Upper lobe of left lung (tissue), 6 donors: ENCODE results near the gene EDN2. TPM values are rescaled to one million over a fixed set of nuclear protein-coding genes. Genes with fewer than 3 reads are reported as not detected.

ENCODE experiments used
- ATAC-seq, 2 donors: fragments of 200-7000 bp; cut with Tn5 transposase; one replicate each; pipeline ENCODE4 v1.9.1; 2022; ENCODE audit warnings: mild to moderate bottlenecking in 2 of 2, moderate library complexity in 2 of 2; ENCODE audit not compliant: low FRiP score in 2 of 2
- DNase-seq, 2 donors: peaks; one replicate each; pipeline ENCODE4 v3.0.0-alpha.2; 2019 to 2020
- H3K27ac ChIP-seq, 4 donors: fragments of 200-600 bp; sonication (generic); one replicate each; pipeline ENCODE4 v1.5.1; 2016 to 2019
- H3K27me3 ChIP-seq, 4 donors: fragments of 200-600 bp; sonication (generic); one replicate each; pipeline ENCODE4 v1.5.1; 2017 to 2019
- H3K36me3 ChIP-seq, 4 donors: fragments of 200-600 bp; sonication (generic); one replicate each; pipeline ENCODE4 v1.5.1; 2016 to 2019
- H3K4me1 ChIP-seq, 4 donors: fragments of 200-600 bp; sonication (generic); one replicate each; pipeline ENCODE4 v1.5.1; 2018 to 2019
- H3K4me3 ChIP-seq, 4 donors: fragments of 200-600 bp; sonication (generic); one replicate each; pipeline ENCODE4 v1.5.1; 2017 to 2019; ENCODE audit warnings: mild to moderate bottlenecking in 2 of 4, moderate library complexity in 1 of 4
- H3K9me3 ChIP-seq, 4 donors: fragments of 200-600 bp; sonication (generic); one replicate each; pipeline ENCODE4 v1.5.1; 2018 to 2019
- EP300 ChIP-seq, 4 donors: sonication (generic); formaldehyde crosslinking; IDR thresholded peaks; one replicate each; pipeline ENCODE4 v1.5.1; 2017; ENCODE audit warnings: antibody characterized with exemption in 4 of 4, control low read depth in 2 of 4
- POLR2A ChIP-seq, 4 donors: fragments of 450-650 bp; IDR thresholded peaks; one replicate each; pipeline ENCODE4 v1.5.1; 2016 to 2017; ENCODE audit warnings: antibody characterized with exemption in 4 of 4, mild to moderate bottlenecking in 2 of 4
- POLR2AphosphoS5 ChIP-seq, 2 donors: sonication (generic); formaldehyde crosslinking; IDR thresholded peaks; one replicate each; pipeline ENCODE4 v1.5.1; 2017; ENCODE audit warnings: antibody characterized with exemption in 2 of 2
- WGBS, 2 donors: methylation state at CpG; one replicate each; pipeline ENCODE4 v1.1.5; 2017 to 2018; 5-methylcytosine and 5-hydroxymethylcytosine counted together
- total RNA-seq, 6 donors: library from RNA; depleted of rRNA in 4 of 6; stranded (reverse); fragments of >200 nt in 4 of 6; gene quantifications; one replicate each; pipeline versions ENCODE4 v1.1.0 to v1.2.1, GENCODE V29; 2016 to 2021
- TF ChIP-seq, protein P1 (sequence below), 6 experiments: fragments of 450-650 bp in 4 of 6; fragments of 200-600 bp in 2 of 6; sonication (generic) in 2 of 6; IDR thresholded peaks; one replicate each; pipeline ENCODE4 v1.5.1; 2016 to 2019; ENCODE audit warnings: antibody characterized with exemption in 6 of 6
- donor health status: DM: no; HTN: no; CAD: no; lungs with moderate emphysema.
- donor health status: DM: no; HTN: yes; CAD: no; lungs with severe emphysema.

Gene EDN2
- total RNA-seq, 6 donors from 2014 or later, result 0.49 to 4.0 (median 0.77) TPM; not detected in 3

DNA sequence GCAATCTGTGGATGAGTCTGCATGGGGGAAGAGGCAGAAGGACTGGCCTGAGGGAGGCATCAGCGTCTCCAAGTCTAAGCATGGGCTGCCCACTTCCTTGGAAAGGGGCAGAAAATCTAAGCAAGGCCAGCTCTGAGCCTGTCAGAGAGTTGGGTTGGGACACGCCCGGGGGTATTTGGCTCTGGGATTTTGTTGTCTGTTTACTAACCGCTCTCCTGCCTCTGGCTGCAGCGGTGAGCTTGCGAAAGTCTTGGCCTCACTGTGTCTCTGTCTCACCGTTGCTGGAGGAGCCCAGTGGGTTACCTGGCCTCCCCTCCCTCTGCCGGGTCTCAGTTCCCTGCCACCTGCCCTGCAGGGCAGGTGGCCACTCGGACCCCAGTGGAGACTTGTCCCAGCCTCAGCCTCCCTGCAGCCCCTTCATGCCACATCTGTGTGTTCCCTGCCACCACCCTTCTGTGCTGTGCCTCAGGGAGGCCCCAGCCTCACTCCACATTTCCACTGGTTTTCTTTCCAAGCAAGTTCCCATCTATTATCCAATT is 33.7 kb downstream of the EDN2 start:
- TF ChIP-seq, protein P1, sequence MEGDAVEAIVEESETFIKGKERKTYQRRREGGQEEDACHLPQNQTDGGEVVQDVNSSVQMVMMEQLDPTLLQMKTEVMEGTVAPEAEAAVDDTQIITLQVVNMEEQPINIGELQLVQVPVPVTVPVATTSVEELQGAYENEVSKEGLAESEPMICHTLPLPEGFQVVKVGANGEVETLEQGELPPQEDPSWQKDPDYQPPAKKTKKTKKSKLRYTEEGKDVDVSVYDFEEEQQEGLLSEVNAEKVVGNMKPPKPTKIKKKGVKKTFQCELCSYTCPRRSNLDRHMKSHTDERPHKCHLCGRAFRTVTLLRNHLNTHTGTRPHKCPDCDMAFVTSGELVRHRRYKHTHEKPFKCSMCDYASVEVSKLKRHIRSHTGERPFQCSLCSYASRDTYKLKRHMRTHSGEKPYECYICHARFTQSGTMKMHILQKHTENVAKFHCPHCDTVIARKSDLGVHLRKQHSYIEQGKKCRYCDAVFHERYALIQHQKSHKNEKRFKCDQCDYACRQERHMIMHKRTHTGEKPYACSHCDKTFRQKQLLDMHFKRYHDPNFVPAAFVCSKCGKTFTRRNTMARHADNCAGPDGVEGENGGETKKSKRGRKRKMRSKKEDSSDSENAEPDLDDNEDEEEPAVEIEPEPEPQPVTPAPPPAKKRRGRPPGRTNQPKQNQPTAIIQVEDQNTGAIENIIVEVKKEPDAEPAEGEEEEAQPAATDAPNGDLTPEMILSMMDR (IDR thresholded peaks at IDR 0.05), result no peak
- no peak for TF ChIP-seq POLR2A (IDR thresholded peaks at IDR 0.05)

DNA sequence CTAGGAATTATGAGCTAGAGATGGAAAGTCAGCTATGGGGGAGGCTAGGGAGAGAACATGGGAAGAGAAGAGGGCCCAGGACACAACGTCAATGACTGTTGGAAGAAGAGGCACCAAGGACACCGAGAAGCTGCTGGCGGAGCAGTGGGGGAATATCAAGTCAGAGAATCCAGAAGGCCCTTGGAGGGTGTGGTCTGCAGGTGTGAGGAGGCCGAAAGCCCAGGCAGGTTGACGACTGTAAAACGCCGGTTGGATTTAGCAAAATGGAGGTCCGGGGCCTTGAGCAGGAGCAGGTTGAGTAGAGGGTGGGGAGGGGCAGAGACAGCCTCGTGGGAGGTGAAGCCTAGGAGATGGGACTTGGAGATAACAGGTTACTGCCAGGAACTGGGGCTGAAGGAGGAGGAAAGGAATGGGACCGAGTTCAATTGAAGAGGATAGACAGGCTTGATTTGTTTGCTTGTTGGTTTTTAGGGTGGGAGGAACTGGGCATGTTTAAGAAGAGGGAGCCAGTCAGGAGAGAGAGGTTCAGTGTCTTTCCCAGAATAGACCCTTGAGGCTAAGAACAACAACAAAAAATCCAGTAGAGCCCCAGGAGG is 35.1 kb downstream of the EDN2 start:
- H3K4me3 ChIP-seq, result no peak overlapping the region
- no peak overlapping the region for H3K27ac ChIP-seq
- ATAC-seq, result no peak

More for the DNA sequence above, 33.7 kb downstream of the EDN2 start:
- H3K9me3 ChIP-seq, result no peaks in the 10 kb centered on the region
- no peak overlapping the region for H3K27ac ChIP-seq
- H3K4me3 ChIP-seq, result no peak overlapping the region
- H3K36me3 ChIP-seq, result no peaks in the 10 kb centered on the region
- H3K27me3 ChIP-seq, result no peaks in the 10 kb centered on the region
- 75 to 88% methylated on average over 9 of the region's 9 CpGs for WGBS, 2 donors
- DNase-seq (no peak), ATAC-seq (no peak)
- no peaks in the 10 kb centered on the region for H3K4me1 ChIP-seq

DNA sequence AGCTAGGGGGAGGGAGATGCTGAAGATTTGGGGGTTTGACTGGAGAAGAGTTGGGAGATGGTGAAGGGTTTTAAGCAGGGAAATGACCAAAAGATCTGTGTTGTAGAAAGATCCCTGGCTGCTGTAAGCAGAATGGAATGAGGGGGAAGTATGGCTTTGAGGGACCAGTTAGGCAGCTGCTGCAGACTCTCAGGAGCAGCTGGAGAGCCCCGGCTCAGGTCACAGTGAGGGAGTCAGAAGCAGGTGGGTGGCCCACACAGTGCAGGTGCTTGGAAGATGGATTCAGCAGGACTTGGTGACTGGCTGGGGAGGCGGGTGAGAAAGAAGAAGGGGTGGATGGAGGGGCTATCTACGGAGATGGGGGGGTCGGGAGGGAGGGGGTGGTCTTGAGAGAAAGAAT is 35.7 kb downstream of the EDN2 start:
- Histone ChIP-seq H3K4me1 (no peaks in the 10 kb centered on the region), H3K36me3 (no peaks in the 10 kb centered on the region), H3K27ac (no peak overlapping the region), H3K4me3 (no peak overlapping the region), H3K9me3 (peaks cover 4 to 12% (median 9%) of the 10 kb centered on the region in 4 donors), H3K27me3 (no peaks in the 10 kb centered on the region)
- no peak for ATAC-seq
- TF ChIP-seq EP300 (IDR thresholded peaks at IDR 0.05), result no peak
- TF ChIP-seq POLR2AphosphoS5 (IDR thresholded peaks at IDR 0.05), result no peak
- TF ChIP-seq, protein P1 (IDR thresholded peaks at IDR 0.05), result no peak
- TF ChIP-seq POLR2A (IDR thresholded peaks at IDR 0.05), result no peak
- 85 to 89% methylated on average over 4 of the region's 4 CpGs for WGBS, 2 donors
- DNase-seq, result no peak

More for the DNA sequence above, 35.1 kb downstream of the EDN2 start:
- peaks cover 4 to 7% (median 5%) of the 10 kb centered on the region in 4 donors for H3K9me3 ChIP-seq
- TF ChIP-seq POLR2A (IDR thresholded peaks at IDR 0.05) (no peak), POLR2AphosphoS5 (IDR thresholded peaks at IDR 0.05) (no peak), EP300 (IDR thresholded peaks at IDR 0.05) (no peak)
- TF ChIP-seq, protein P1 (IDR thresholded peaks at IDR 0.05), result no peak
- no peak for DNase-seq
- no peaks in the 10 kb centered on the region for H3K27me3 ChIP-seq
- H3K4me1 ChIP-seq, result no peaks in the 10 kb centered on the region
- H3K36me3 ChIP-seq, result no peaks in the 10 kb centered on the region
- WGBS, 2 donors, result 73 to 85% methylated on average over 10 of the region's 10 CpGs

DNA sequence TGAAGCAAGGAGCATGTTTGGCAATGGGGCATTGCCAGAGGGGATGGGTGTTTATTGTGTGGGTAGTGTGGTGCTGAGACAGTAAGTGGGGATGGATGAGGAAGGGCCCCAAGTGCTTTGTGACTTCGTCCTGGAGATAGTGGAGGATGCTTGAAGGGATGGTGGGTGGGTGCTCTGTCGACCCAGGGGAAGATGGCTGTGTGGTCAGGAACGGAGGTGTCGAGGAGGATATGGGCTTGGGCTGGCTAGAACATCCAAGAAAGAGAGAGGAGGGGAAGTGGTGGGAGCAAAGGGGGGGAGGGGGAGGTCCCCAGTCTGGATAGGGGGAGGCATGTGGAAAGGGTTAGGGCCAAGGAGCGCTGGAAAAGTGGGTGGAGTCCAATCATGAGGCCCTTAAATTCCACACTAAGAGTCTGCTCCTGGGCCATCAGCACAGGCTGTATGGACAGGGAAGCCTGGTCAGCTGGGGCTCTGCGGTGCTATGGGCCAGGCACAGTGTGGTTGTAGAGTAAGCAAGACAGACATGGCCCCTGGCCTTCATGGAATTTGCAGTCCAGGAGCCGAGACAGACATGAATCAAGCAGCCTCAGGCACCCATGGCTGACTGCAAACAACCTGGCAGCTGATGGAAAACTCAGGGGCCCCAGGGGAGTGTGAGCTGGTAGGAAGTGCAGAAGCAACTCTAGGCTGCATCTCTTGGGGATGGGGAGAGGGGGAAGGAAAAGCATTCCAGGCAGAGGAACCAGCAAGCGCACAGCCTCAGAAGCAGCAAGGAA is 36.3 kb downstream of the EDN2 start:
- Histone ChIP-seq H3K36me3 (no peaks in the 10 kb centered on the region), H3K27ac (no peak overlapping the region), H3K4me1 (no peaks in the 10 kb centered on the region), H3K9me3 (peaks cover 4 to 12% (median 9%) of the 10 kb centered on the region in 4 donors), H3K27me3 (no peaks in the 10 kb centered on the region), H3K4me3 (no peak overlapping the region)
- WGBS, 2 donors, result 74 to 78% methylated on average over 7 to 8 of the region's 8 CpGs
- TF ChIP-seq POLR2A (IDR thresholded peaks at IDR 0.05) (no peak), EP300 (IDR thresholded peaks at IDR 0.05) (no peak), POLR2AphosphoS5 (IDR thresholded peaks at IDR 0.05) (no peak)
- TF ChIP-seq, protein P1 (IDR thresholded peaks at IDR 0.05), result no peak
- ATAC-seq, result no peak
- no peak for DNase-seq
